ENCODE data around the gene MID2.
"Not testable (repeated sequence)": the region's sequence is repeated elsewhere in the genome, so short reads cannot be mapped to it uniquely, and the experiment has no call there.

The MID2 gene

DNA sequence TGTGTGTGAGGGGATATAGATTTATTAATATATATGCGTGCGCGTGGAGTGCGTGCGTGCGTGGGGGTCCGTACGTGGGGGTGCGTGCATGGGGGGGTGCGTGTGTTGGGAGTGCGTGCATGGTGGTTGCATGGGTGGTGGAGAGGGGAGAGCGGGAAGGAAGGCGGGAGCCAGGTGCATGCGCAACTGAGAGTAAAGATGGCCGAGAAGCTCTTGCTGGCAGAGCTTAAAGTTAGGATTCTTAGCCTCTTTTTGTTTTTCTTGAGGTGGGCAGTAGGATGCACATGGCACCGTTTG is 110.7 kb downstream of the MID2 start:
- no peak for DNase-seq (ENCODE audit: low read depth, low spot score)

DNA sequence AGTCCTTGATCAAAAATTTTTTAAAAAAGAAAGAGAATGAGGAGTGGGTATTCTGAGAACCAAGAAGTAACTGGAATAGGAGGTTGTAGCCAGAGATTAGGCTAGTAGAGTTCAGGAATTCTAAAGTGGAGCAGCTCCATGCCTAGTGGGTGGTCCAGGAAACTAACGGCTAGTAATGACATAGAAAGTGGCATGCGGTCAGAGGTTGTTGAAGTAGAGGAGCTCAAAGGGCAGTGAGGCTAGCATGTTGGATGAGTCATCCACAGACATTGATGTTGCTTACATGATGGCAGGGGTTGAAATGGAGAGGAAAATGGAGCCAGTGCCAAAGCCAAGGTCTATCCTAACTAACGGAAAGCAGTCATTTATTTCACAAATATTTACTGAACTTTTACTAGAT is 114.4 kb downstream of the MID2 start:
- DNase-seq (ENCODE audit: low read depth, low spot score), result no peak

DNA sequence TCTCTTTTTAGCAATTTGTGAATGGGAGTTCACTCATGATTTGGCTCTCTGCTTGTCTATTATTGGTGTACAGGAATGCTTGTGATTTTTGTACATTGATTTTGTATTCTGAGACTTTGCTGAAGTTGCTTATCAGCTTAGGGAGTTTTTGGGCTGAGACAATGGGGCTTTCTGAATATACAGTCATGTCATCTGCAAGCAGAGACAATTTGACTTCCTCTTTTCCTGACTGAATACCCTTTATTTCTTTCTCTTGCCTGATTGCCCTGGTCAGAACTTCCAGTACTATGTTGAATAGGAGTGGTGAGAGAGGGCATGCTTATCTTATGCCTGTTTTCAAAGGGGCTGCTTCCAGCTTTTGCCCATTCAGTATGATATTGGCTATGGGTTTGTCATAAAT is 129.7 kb downstream of the MID2 start:
- not testable (repeated sequence) for DNase-seq (ENCODE audit: low read depth, low spot score)

DNA sequence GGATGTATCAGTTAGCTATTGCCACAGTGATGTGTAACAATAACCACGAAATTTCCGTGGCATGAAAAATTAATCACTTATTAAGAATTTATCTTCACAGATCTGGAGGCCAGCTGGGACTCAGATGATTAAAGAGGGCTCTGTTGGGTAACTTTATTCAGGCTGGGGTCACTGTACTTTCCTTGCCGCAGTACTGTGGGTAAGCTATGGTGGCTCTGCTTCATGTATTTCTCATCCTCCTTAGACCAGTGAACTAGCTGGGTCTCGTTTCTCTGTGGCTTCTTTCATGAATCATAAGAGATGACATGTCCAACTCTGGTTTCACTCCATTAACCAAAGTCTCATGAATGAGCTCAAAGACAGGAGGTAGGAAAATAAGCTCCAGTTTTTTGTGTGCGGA is 143.0 kb downstream of the MID2 start:
- no peak for DNase-seq (ENCODE audit: low read depth, low spot score)

DNA sequence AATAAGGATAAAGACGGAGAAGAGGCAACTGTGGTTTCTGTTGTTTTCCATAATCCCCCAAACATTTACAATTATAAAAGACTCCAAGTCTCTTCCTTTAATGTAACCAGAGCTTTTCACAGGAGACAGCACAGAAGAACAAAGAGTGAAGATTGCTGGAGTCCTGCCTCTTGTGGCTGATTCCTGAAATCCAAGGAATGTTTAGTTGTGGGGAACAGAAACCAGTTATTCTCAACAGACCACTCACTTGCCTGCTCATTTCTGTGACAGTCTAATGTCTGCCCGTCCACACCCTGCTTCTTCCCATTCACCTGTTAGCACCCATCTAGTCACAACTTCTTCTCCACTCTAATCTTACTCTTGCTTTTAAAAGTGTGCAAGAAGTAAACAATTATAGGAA is 144.4 kb downstream of the MID2 start:
- no peak for DNase-seq (ENCODE audit: low read depth, low spot score)

DNA sequence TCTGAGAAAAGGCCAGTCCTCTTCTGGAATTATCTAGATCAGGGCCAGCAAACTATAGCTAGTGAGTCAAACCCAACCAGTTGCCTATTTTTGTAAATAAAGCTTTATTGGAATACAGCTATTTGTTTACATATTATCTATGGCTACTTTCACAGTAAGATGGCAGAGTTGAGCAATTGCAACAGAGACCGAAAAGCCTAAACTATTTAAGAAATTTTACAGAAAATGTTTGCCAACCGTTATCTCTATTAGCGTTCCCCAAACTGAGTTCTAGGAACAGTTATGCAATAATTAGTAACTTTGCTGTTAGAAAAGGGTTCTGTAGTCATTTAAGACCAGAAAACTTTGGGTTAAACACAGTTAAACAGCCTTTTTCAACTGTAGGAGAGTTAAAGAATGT is 146.0 kb downstream of the MID2 start:
- DNase-seq (ENCODE audit: low read depth, low spot score), result no peak

Data from activated naive CD8-positive, alpha-beta T cell treated with anti-CD3 and anti-CD28 coated beads, Interleukin-2, amount 50 U/mL, for 16 hours (primary cell).